Erythroblast (primary cell): ENCODE results near the gene ACAT2.

Experiments used
- GATA1 ChIP-seq: IDR thresholded peaks from 2 replicates; pipeline ENCODE4 v1.6.1; 2011; ENCODE audit warnings: low read depth, mild to moderate bottlenecking, control low read depth, low read length, moderate library complexity
- POLR2A ChIP-seq: IDR thresholded peaks from 2 replicates; pipeline ENCODE4 v1.6.1; 2011; ENCODE audit warnings: mild to moderate bottlenecking, low read length

- TF ChIP-seq POLR2A, result no peak
- no peak for TF ChIP-seq GATA1
Observed at GRCh38 chr6:159720708-159721107, 41.1 kb upstream of the ACAT2 start.
